CD4-positive, alpha-beta T cell treated with Interleukin-12 subunit alpha and Interleukin-12 subunit beta, for 1 hour (primary cell): ENCODE data around the gene TOP3B.

Experiments used
- DNase-seq: peaks from one replicate; pipeline ENCODE4 v3.0.0-alpha.2; 2020

TOP3B gene

GRCh38 chr22:21982338-21982965 is at the start of gene TOP3B:
Gene TOP3B, minus strand, starts transcription at chr22:21982787. Its CDS starts 7,078 bp downstream, at chr22:21975709.
- peak; percentile 81 for DNase-seq

GRCh38 chr22:22031183-22031945 is 48.8 kb upstream of the TOP3B start:
- DNase-seq, result no peak

GRCh38 chr22:22030493-22031182 is 48.1 kb upstream of the TOP3B start:
- no peak for DNase-seq

GRCh38 chr22:22027955-22028354 is 45.4 kb upstream of the TOP3B start:
- no peak for DNase-seq

- DNase-seq, result no peak
Measured at GRCh38 chr22:22026157-22026831, 43.7 kb upstream of the TOP3B start.

GRCh38 chr22:22025320-22026156 is 43.0 kb upstream of the TOP3B start:
- DNase-seq, result no peak

GRCh38 chr22:22024440-22024839 is 41.9 kb upstream of the TOP3B start:
- no peak for DNase-seq

GRCh38 chr22:22023581-22024137 is 41.1 kb upstream of the TOP3B start:
- no peak for DNase-seq

GRCh38 chr22:22022947-22023534 is 40.5 kb upstream of the TOP3B start:
- DNase-seq, result no peak

GRCh38 chr22:22022255-22022840 is 39.8 kb upstream of the TOP3B start:
- DNase-seq, result no peak

- DNase-seq, result no peak
Measured at GRCh38 chr22:22021162-22021750, 38.7 kb upstream of the TOP3B start.

- no peak for DNase-seq
Measured at GRCh38 chr22:22020425-22020852, 37.9 kb upstream of the TOP3B start.

GRCh38 chr22:22019659-22020424 is 37.3 kb upstream of the TOP3B start:
- DNase-seq, result no peak

- no peak for DNase-seq
Measured at GRCh38 chr22:22018825-22019658, 36.5 kb upstream of the TOP3B start.

- no peak for DNase-seq
Measured at GRCh38 chr22:22015631-22016030, 33.0 kb upstream of the TOP3B start.

GRCh38 chr22:22014285-22014659 is 31.7 kb upstream of the TOP3B start:
- no peak for DNase-seq

GRCh38 chr22:22013559-22014284 is 31.1 kb upstream of the TOP3B start:
- no peak for DNase-seq

- DNase-seq, result no peak
Measured at GRCh38 chr22:22011964-22012363, 29.4 kb upstream of the TOP3B start.
